Upper lobe of left lung (tissue), 4 donors: Measurements from ENCODE around the gene ST14.

ENCODE experiments used
- CTCF ChIP-seq, 6 experiments: fragments of 450-650 bp in 4 of 6; fragments of 200-600 bp in 2 of 6; sonication (generic) in 2 of 6; IDR thresholded peaks; one replicate each; pipeline ENCODE4 v1.5.1; 2016 to 2019; ENCODE audit warnings: antibody characterized with exemption in 6 of 6
- EP300 ChIP-seq, 4 donors: sonication (generic); formaldehyde crosslinking; IDR thresholded peaks; one replicate each; pipeline ENCODE4 v1.5.1; 2017; ENCODE audit warnings: antibody characterized with exemption in 4 of 4, control low read depth in 2 of 4
- POLR2A ChIP-seq, 4 donors: fragments of 450-650 bp; IDR thresholded peaks; one replicate each; pipeline ENCODE4 v1.5.1; 2016 to 2017; ENCODE audit warnings: antibody characterized with exemption in 4 of 4, mild to moderate bottlenecking in 2 of 4
- POLR2AphosphoS5 ChIP-seq, 2 donors: sonication (generic); formaldehyde crosslinking; IDR thresholded peaks; one replicate each; pipeline ENCODE4 v1.5.1; 2017; ENCODE audit warnings: antibody characterized with exemption in 2 of 2

GRCh38 chr11:130198964-130199363, 39.4 kb downstream of the ST14 start:
- TF ChIP-seq POLR2A (IDR thresholded peaks at IDR 0.05), result no peak
- TF ChIP-seq CTCF (IDR thresholded peaks at IDR 0.05), result no peak
- TF ChIP-seq POLR2AphosphoS5 (IDR thresholded peaks at IDR 0.05), result no peak
- TF ChIP-seq EP300 (IDR thresholded peaks at IDR 0.05), result no peak
